Measurements from ENCODE around the gene SELENOO. TPM values are rescaled to one million over a fixed set of nuclear protein-coding genes. Genes with fewer than 3 reads are reported as not detected.

The SELENOO gene
- total and polyA plus RNA-seq, 2 of the 13 experiments (the other 11 are each of a cell fraction or from before 2014, with no cell fraction given), result 14.4 to 19.0 TPM

GRCh38 chr22:50185375-50186087 is 15.3 kb upstream of the SELENOO start, which contains the start of gene TRABD (continued):
- TF ChIP-seq SOX13 (IDR thresholded peaks at IDR 0.05) (no peak), SOX13 (CRISPR knock-in tag; conservative IDR thresholded peaks at IDR 0.05 in 1 of 2, IDR thresholded peaks at IDR 0.05 in 1 of 2) (no peak), HNF1B (CRISPR knock-in tag; IDR thresholded peaks at IDR 0.05) (no peak), HMGXB3 (CRISPR knock-in tag; IDR thresholded peaks at IDR 0.05; ENCODE audit: borderline replicate concordance) (no peak), ZNF713 (CRISPR knock-in tag; IDR thresholded peaks at IDR 0.05) (no peak), YY1 (IDR thresholded peaks at IDR 0.05; ENCODE audit: insufficient read depth, insufficient replicate concordance, low read depth, low read length) (peak; percentile 39), CBX5 (CRISPR knock-in tag; IDR thresholded peaks at IDR 0.05; ENCODE audit: borderline replicate concordance) (no peak; the same call in 1 of the 2 replicates), MAFK (conservative IDR thresholded peaks at IDR 0.05 in 1 of 2, IDR thresholded peaks at IDR 0.05 in 1 of 2; ENCODE audit: low read length in 2 of 2) (no peak), ZEB1 (IDR thresholded peaks at IDR 0.05; ENCODE audit: insufficient replicate concordance, low read depth) (no peak), SMC3 (IDR thresholded peaks at IDR 0.05; ENCODE audit: low read length) (no peak), CHCHD3 (CRISPR knock-in tag; IDR thresholded peaks at IDR 0.05) (no peak), RCOR2 (CRISPR knock-in tag; IDR thresholded peaks at IDR 0.05) (no peak), HIC2 (CRISPR knock-in tag; IDR thresholded peaks at IDR 0.05; ENCODE audit: low read depth) (0 out of 2 replicates have a peak, but pooled peaks have one; percentile 22), ZNF468 (CRISPR knock-in tag; IDR thresholded peaks at IDR 0.05) (peak; percentile 59; the same call in 1 of the 2 replicates), FOXJ3 (CRISPR knock-in tag; IDR thresholded peaks at IDR 0.05; ENCODE audit: borderline replicate concordance) (no peak), NPAS2 (CRISPR knock-in tag; IDR thresholded peaks at IDR 0.05; ENCODE audit: borderline replicate concordance) (no peak), RBAK (CRISPR knock-in tag; IDR thresholded peaks at IDR 0.05) (no peak), ZBTB43 (CRISPR knock-in tag; conservative IDR thresholded peaks at IDR 0.05) (no peak), DRAP1 (CRISPR knock-in tag; IDR thresholded peaks at IDR 0.05) (no peak), NFIC (IDR thresholded peaks at IDR 0.05; ENCODE audit: low read length) (no peak)

Measured in HepG2 (cell line).